ENCODE measurements around the gene GPR171.

Gene GPR171

DNA sequence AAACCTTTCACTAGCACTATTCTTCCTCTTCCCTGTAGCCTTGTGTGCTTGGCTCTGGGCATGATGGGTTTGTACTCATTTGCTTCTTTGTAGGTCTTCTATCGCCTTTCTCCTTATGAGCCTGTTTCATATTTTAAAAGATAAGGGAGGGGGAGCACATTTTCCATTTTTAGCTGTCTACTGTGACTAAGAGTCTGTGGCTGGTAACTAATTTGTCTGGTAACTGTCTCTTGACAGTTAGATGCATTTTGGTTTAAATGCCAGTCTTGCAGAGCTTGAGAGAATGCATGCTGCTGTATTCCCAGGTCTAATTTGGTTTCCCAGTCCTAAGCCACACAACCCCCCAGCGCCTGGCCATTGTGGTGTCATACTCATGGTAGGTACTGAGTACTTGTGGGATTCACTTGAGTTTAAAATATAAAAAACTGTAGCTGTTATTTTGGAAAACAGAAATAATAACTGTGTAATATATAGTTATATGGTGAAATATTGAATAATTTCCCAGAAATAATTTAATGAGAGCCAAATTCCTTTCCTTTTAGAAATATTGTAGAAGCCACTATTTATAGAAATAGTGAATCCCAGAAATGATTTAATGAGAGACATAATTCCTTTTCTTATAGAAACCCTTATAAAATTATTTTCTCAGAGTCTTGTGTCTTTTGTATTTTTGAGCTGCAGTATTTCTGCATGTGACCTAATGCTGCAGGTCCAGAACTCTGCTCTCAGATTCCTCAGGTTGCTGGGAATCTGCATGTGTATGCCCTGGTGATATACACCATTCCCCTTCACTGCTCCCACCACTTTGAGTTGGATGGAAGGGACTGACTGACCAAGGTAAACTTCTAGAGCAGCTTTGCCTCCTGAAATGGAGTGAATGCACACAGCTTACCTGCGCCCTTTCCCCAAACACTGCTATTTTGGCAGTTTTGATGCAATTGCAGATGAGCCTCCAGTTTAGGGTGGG, 13.9 kb upstream of the GPR171 start:
- ChIA-PET POLR2A (no interaction called here), CTCF (no interaction called here)
- DNase-seq (ENCODE audit: extremely low spot score) = no peak
- TF ChIP-seq HDGF (IDR thresholded peaks at IDR 0.05; ENCODE audit: borderline replicate concordance) (no peak), TARDBP (IDR thresholded peaks at IDR 0.05) (no peak), FOXK2 (IDR thresholded peaks at IDR 0.05) (no peak), FOXA1 (IDR thresholded peaks at IDR 0.05) (no peak), NFRKB (IDR thresholded peaks at IDR 0.05) (no peak), ELF4 (IDR thresholded peaks at IDR 0.05) (no peak), SUZ12 (IDR thresholded peaks at IDR 0.05) (no peak), BHLHE40 (IDR thresholded peaks at IDR 0.05; ENCODE audit: borderline replicate concordance) (no peak), ARNT (IDR thresholded peaks at IDR 0.05) (no peak), L3MBTL2 (conservative IDR thresholded peaks at IDR 0.05) (no peak), SP1 (IDR thresholded peaks at IDR 0.05) (no peak)
- TF ChIP-seq, protein P1, sequence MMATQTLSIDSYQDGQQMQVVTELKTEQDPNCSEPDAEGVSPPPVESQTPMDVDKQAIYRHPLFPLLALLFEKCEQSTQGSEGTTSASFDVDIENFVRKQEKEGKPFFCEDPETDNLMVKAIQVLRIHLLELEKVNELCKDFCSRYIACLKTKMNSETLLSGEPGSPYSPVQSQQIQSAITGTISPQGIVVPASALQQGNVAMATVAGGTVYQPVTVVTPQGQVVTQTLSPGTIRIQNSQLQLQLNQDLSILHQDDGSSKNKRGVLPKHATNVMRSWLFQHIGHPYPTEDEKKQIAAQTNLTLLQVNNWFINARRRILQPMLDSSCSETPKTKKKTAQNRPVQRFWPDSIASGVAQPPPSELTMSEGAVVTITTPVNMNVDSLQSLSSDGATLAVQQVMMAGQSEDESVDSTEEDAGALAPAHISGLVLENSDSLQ (IDR thresholded peaks at IDR 0.05) = no peak

DNA sequence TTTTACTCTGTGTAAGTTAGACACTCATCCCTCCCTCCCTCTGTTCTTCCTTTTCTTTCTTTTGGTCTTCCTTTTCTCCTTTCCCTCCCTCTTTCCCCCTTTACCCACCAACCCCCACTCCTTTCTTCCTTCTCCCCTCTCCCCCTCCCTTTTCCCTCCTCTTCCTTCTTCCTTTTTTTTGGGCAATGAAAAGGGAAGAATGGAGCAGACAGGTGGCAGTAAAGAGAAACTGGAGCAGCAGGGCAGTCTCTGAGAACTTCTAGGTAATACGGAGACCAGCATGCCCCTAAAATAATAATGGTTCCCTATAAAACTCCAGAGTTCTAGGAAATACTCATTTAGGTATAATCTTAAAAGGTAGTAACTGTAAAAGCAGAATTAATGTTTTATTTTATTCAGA, 11.4 kb upstream of the GPR171 start:
- DNase-seq (ENCODE audit: extremely low spot score) = no peak
- TF ChIP-seq L3MBTL2 (conservative IDR thresholded peaks at IDR 0.05) (no peak), ZNF384 (IDR thresholded peaks at IDR 0.05) (no peak), LEF1 (IDR thresholded peaks at IDR 0.05; ENCODE audit: borderline replicate concordance) (no peak), FOXK2 (IDR thresholded peaks at IDR 0.05) (no peak), SUZ12 (IDR thresholded peaks at IDR 0.05) (no peak), CTBP1 (IDR thresholded peaks at IDR 0.05; ENCODE audit: borderline replicate concordance) (no peak), ARNT (IDR thresholded peaks at IDR 0.05) (no peak), SP1 (IDR thresholded peaks at IDR 0.05) (no peak), ELF4 (IDR thresholded peaks at IDR 0.05) (no peak), BHLHE40 (IDR thresholded peaks at IDR 0.05; ENCODE audit: borderline replicate concordance) (no peak)
- CTCF ChIA-PET = no interaction called here
- POLR2A ChIA-PET = no interaction called here

DNA sequence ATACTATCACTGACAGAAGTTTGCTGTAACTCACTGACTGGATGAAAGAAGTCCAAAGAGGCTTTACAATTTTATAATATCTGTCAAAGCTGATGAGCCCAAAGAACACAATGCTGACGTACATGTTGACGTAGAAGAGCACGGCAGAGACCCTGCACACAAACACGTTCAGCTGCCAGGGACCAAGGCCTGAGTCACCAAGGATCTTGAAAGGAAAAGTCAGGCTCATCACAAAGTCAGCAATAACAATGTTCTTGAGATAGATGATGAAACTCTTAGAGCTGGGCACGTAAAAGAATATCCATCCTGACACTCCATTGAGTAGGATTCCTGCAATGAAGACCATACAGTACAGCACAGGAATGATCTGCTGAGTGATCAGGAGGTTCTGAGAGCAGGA, 10.9 kb upstream of the GPR171 start:
- POLR2A ChIA-PET = no interaction called here
- CTCF ChIA-PET = no interaction called here
- TF ChIP-seq FOXM1 (IDR thresholded peaks at IDR 0.05; ENCODE audit: borderline replicate concordance) (no peak), LEF1 (IDR thresholded peaks at IDR 0.05; ENCODE audit: borderline replicate concordance) (no peak), BHLHE40 (IDR thresholded peaks at IDR 0.05; ENCODE audit: borderline replicate concordance) (no peak), HDGF (IDR thresholded peaks at IDR 0.05; ENCODE audit: borderline replicate concordance) (no peak), SUZ12 (IDR thresholded peaks at IDR 0.05) (no peak), ARNT (IDR thresholded peaks at IDR 0.05) (no peak), L3MBTL2 (conservative IDR thresholded peaks at IDR 0.05) (no peak), SP1 (IDR thresholded peaks at IDR 0.05) (no peak), FOXA1 (IDR thresholded peaks at IDR 0.05) (no peak), ZNF384 (IDR thresholded peaks at IDR 0.05) (no peak), FOXK2 (IDR thresholded peaks at IDR 0.05) (no peak), NFRKB (IDR thresholded peaks at IDR 0.05) (no peak), CTBP1 (IDR thresholded peaks at IDR 0.05; ENCODE audit: borderline replicate concordance) (no peak), ELF4 (IDR thresholded peaks at IDR 0.05) (no peak), TARDBP (IDR thresholded peaks at IDR 0.05) (no peak)
- TF ChIP-seq, protein P1 (IDR thresholded peaks at IDR 0.05) = no peak
- no peak for DNase-seq (ENCODE audit: extremely low spot score)

GRCh38 chr3:151213151-151213550, 10.1 kb upstream of the GPR171 start:
- POLR2A ChIA-PET = no interaction called here
- no peak for DNase-seq (ENCODE audit: extremely low spot score)
- TF ChIP-seq L3MBTL2 (conservative IDR thresholded peaks at IDR 0.05) (no peak), NFRKB (IDR thresholded peaks at IDR 0.05) (no peak), FOXK2 (IDR thresholded peaks at IDR 0.05) (no peak), HDGF (IDR thresholded peaks at IDR 0.05; ENCODE audit: borderline replicate concordance) (no peak), TARDBP (IDR thresholded peaks at IDR 0.05) (no peak), SP1 (IDR thresholded peaks at IDR 0.05) (no peak), ELF4 (IDR thresholded peaks at IDR 0.05) (no peak), FOXM1 (IDR thresholded peaks at IDR 0.05; ENCODE audit: borderline replicate concordance) (no peak), FOXA1 (IDR thresholded peaks at IDR 0.05) (no peak), ARNT (IDR thresholded peaks at IDR 0.05) (no peak), CTBP1 (IDR thresholded peaks at IDR 0.05; ENCODE audit: borderline replicate concordance) (no peak), ZNF384 (IDR thresholded peaks at IDR 0.05) (no peak), LEF1 (IDR thresholded peaks at IDR 0.05; ENCODE audit: borderline replicate concordance) (no peak), SUZ12 (IDR thresholded peaks at IDR 0.05) (no peak), BHLHE40 (IDR thresholded peaks at IDR 0.05; ENCODE audit: borderline replicate concordance) (no peak)
- TF ChIP-seq, protein P1 (IDR thresholded peaks at IDR 0.05) = no peak
- CTCF ChIA-PET = no interaction called here

- no peak for DNase-seq (ENCODE audit: extremely low spot score)
- TF ChIP-seq L3MBTL2 (conservative IDR thresholded peaks at IDR 0.05) (no peak), BHLHE40 (IDR thresholded peaks at IDR 0.05; ENCODE audit: borderline replicate concordance) (no peak), SP1 (IDR thresholded peaks at IDR 0.05) (no peak), LEF1 (IDR thresholded peaks at IDR 0.05; ENCODE audit: borderline replicate concordance) (no peak), SUZ12 (IDR thresholded peaks at IDR 0.05) (no peak)
- ChIA-PET CTCF (no interaction called here), POLR2A (no interaction called here)
Measured at GRCh38 chr3:151210676-151211381, 7.8 kb upstream of the GPR171 start.

Measured in HEK293T (cell line).